CD4-positive, alpha-beta T cell (primary cell): ENCODE data around the gene IL1RAPL2. TPM values are rescaled to one million over a fixed set of nuclear protein-coding genes. Genes with fewer than 3 reads are reported as not detected.

Experiments used
- ATAC-seq: fragments of 200-7000 bp; cut with Tn5 transposase; one replicate; pipeline ENCODE4 v1.10.0; 2022; ENCODE audit warnings: mild to moderate bottlenecking; ENCODE audit not compliant: poor library complexity
- CTCF ChIA-PET: fragments of 350-600 bp; sonication (Branson Sonifier 250); formaldehyde crosslinking; loops from one replicate; lab custom pipeline; 2021; ENCODE audit warnings: antibody characterized with exemption, inconsistent platforms; lab: Charles Lee
- POLR2A ChIA-PET: fragments of 350-600 bp; sonication (Branson Sonifier 250); formaldehyde crosslinking; loops from one replicate; lab custom pipeline; 2021; ENCODE audit warnings: antibody characterized with exemption, inconsistent platforms; lab: Charles Lee
- DNase-seq, 14 experiments: peaks; one replicate each; pipeline ENCODE4 v3.0.0-alpha.2; 2013 to 2020; ENCODE audit warnings: mixed read lengths in 2 of 14
- H3K27ac ChIP-seq, 2 donors: one replicate each; pipeline versions ENCODE4 v1.5.1 to v1.7.0; 2013; ENCODE audit warnings: low read length in 2 of 2, low read depth in 1 of 2, mild to moderate bottlenecking in 1 of 2
- H3K27me3 ChIP-seq, 2 experiments: 1 replicate in 1 of 2; 2 replicates in 1 of 2; pipeline versions ENCODE4 v1.6.1 to v1.7.0; 2013; ENCODE audit warnings: low read length in 2 of 2, control low read depth in 1 of 2, mild to moderate bottlenecking in 1 of 2, moderate library complexity in 1 of 2; ENCODE audit not compliant: insufficient read depth in 2 of 2, control insufficient read depth in 1 of 2
- H3K36me3 ChIP-seq: one replicate; pipeline ENCODE4 v1.6.1; 2013; ENCODE audit warnings: low read length, control low read depth; ENCODE audit not compliant: insufficient read depth
- H3K4me1 ChIP-seq: one replicate; pipeline ENCODE4 v1.6.1; 2013; ENCODE audit warnings: low read length, control low read depth; ENCODE audit not compliant: insufficient read depth
- H3K4me3 ChIP-seq: one replicate; pipeline ENCODE4 v1.5.1; 2013; ENCODE audit warnings: mild to moderate bottlenecking, low read length, moderate library complexity
- H3K9me3 ChIP-seq, 2 experiments: 1 replicate in 1 of 2; 2 replicates in 1 of 2; pipeline versions ENCODE4 v1.6.1 to v1.7.0; 2013; ENCODE audit warnings: low read length in 2 of 2, mild to moderate bottlenecking in 2 of 2, control low read depth in 1 of 2, moderate library complexity in 1 of 2; ENCODE audit not compliant: control insufficient read depth in 1 of 2, insufficient read depth in 1 of 2
- H3K27ac Mint-ChIP-seq: one replicate; pipeline ENCODE4 v1.8.0; 2020; ENCODE audit warnings: mixed read lengths
- H3K27me3 Mint-ChIP-seq: one replicate; pipeline ENCODE4 v1.8.0; 2021; ENCODE audit warnings: mixed read lengths
- H3K36me3 Mint-ChIP-seq: one replicate; pipeline ENCODE4 v1.8.0; 2021; ENCODE audit warnings: low read depth, mixed read lengths
- H3K4me1 Mint-ChIP-seq: one replicate; pipeline ENCODE4 v1.8.0; 2021; ENCODE audit warnings: low read depth, mixed read lengths
- H3K4me3 Mint-ChIP-seq: one replicate; pipeline ENCODE4 v1.8.0; 2020; ENCODE audit warnings: mild to moderate bottlenecking, mixed read lengths
- H3K9me3 Mint-ChIP-seq: one replicate; pipeline ENCODE4 v1.8.0; 2020; ENCODE audit warnings: mixed read lengths
- intact Hi-C, 2 experiments: fragments of 100-400 bp; cut with DNase I in 1 of 2; cut with micrococcal nuclease in 1 of 2; formaldehyde crosslinking; loops; one replicate each; pipeline versions ENCODE4 v1.15.1 to v1.9.0; 2023 to 2025; cut with DNase I, micrococcal nuclease
- total RNA-seq, 174 experiments: library from RNA in 2 of 174; stranded (reverse) in 2 of 174; gene quantifications; one replicate each; pipeline ENCODE4 v1.2.3 and lab custom pipeline; 2021 to 2026
- TF ChIP-seq, protein P1 (sequence below): fragments of 200-600 bp; IDR thresholded peaks from one replicate; pipeline ENCODE4 v1.8.0; 2022; ENCODE audit warnings: antibody characterized with exemption, mild to moderate bottlenecking

Gene IL1RAPL2
- total RNA-seq, 2 experiments from 2014 or later = not detected

DNA sequence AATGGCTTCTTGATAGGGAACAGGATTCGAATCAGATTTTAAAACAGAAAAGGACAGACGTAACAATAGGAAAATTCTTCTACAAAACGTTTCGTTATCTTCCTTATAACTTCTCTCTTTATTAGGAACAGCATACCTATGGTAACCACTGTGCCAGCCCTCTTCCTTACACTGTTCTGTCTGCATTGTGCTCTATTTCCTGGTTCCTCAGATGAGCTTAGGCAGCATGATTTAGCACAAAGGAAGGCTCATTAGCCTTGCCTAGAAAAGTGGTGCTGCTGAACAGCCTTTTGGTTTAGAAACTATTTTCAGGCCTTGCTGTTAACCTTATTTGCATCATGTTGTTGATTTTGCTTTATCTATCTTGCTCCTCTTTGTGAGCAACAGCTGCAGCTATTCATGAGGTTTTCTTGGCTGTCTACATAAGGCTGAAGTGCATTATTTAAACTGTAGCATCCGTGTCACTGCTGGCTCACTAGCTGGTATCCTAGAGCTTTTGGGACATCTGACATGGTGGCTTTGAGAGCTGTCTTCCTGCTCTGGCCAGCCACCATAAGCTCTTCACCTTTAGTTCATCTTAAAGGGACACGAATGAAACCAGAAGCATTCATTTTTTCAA, 1186.4 kb downstream of the IL1RAPL2 start:
- ChIA-PET POLR2A (no interaction called here), CTCF (no interaction called here)
- Histone ChIP-seq H3K36me3 (no peaks in the 10 kb centered on the region), H3K4me3 (no peak overlapping the region), H3K27ac (no peak overlapping the region), H3K9me3 (no peaks in the 10 kb centered on the region), H3K4me1 (no peaks in the 10 kb centered on the region), H3K27me3 (no peaks in the 10 kb centered on the region)
- Mint-ChIP-seq H3K27ac (no peak overlapping the region), H3K4me3 (no peak overlapping the region), H3K27me3 (no peaks in the 10 kb centered on the region), H3K4me1 (no peaks in the 10 kb centered on the region), H3K9me3 (no peaks in the 10 kb centered on the region), H3K36me3 (no peaks in the 10 kb centered on the region)
- ATAC-seq = no peak
- no peak for DNase-seq
- intact Hi-C loops = no loop called here
- TF ChIP-seq, protein P1, sequence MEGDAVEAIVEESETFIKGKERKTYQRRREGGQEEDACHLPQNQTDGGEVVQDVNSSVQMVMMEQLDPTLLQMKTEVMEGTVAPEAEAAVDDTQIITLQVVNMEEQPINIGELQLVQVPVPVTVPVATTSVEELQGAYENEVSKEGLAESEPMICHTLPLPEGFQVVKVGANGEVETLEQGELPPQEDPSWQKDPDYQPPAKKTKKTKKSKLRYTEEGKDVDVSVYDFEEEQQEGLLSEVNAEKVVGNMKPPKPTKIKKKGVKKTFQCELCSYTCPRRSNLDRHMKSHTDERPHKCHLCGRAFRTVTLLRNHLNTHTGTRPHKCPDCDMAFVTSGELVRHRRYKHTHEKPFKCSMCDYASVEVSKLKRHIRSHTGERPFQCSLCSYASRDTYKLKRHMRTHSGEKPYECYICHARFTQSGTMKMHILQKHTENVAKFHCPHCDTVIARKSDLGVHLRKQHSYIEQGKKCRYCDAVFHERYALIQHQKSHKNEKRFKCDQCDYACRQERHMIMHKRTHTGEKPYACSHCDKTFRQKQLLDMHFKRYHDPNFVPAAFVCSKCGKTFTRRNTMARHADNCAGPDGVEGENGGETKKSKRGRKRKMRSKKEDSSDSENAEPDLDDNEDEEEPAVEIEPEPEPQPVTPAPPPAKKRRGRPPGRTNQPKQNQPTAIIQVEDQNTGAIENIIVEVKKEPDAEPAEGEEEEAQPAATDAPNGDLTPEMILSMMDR = no peak

DNA sequence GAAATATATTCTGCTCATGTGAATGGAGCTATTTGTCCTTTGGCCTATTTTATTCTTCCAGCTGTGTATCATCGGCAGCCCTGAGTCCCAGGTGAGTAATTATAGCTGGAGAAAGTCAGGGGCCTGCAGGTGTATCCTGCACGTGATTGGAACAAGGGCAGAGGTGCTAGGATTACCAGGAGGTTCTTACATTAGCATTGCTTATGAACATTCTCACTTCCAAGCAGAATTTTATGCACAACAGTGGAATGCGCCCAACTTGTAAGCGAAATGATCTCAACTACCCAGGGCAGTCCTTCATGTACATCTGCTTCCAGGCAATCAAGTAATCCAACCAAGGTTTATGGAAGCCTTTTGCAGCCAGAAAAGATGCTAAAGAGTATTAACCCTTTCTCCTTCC, 1187.4 kb downstream of the IL1RAPL2 start:
- no peaks in the 10 kb centered on the region for H3K4me1 ChIP-seq
- no peaks in the 10 kb centered on the region for H3K27me3 Mint-ChIP-seq
- H3K4me1 Mint-ChIP-seq = no peaks in the 10 kb centered on the region
- no peaks in the 10 kb centered on the region for H3K9me3 Mint-ChIP-seq
- intact Hi-C loops = no loop called here
- TF ChIP-seq, protein P1 = no peak
- H3K36me3 ChIP-seq = no peaks in the 10 kb centered on the region
- no peak overlapping the region for H3K4me3 Mint-ChIP-seq
- CTCF ChIA-PET = no interaction called here
- no peak overlapping the region for H3K27ac ChIP-seq
- DNase-seq = no peak
- H3K27me3 ChIP-seq = no peaks in the 10 kb centered on the region
- POLR2A ChIA-PET = no interaction called here
- no peak overlapping the region for H3K27ac Mint-ChIP-seq
- H3K36me3 Mint-ChIP-seq = no peaks in the 10 kb centered on the region
- no peak for ATAC-seq
- H3K4me3 ChIP-seq = no peak overlapping the region
- no peaks in the 10 kb centered on the region for H3K9me3 ChIP-seq

DNA sequence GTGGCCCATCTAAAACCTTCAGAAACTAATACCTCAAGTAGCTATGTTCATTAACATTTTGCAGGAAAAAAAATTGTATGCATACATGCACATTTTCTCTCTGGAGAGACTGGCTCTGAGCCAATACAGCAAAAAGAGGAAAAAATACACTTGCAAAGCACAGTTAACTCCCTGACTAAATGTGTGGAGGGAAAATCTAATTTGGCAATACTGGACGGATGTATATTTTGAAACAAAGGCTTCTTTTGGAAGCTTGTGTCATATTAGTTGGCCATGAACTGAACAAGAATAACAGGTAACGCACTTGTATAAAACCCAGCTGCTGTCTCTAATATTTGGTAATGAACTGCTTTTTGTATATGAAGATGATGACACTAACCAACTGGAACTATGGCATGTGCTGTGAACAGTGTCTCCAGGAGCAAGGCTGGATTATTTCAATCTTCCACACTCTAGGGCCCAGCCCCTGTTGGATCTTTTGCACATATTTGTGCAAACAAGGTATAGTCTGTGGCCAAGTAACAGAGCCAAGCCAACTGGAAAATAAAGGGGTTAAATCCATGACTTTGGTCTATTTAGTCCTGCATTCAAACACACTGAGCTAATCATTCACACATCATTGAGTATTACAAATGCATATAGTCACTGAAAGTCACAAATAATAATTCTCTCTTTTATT, 1188.4 kb downstream of the IL1RAPL2 start:
- no peaks in the 10 kb centered on the region for H3K4me1 Mint-ChIP-seq
- Histone ChIP-seq H3K4me3 (no peak overlapping the region), H3K27me3 (no peaks in the 10 kb centered on the region), H3K4me1 (no peaks in the 10 kb centered on the region), H3K36me3 (no peaks in the 10 kb centered on the region), H3K9me3 (no peaks in the 10 kb centered on the region), H3K27ac (no peak overlapping the region)
- ChIA-PET POLR2A (no interaction called here), CTCF (no interaction called here)
- H3K4me3 Mint-ChIP-seq = no peak overlapping the region
- intact Hi-C loops = no loop called here
- no peak overlapping the region for H3K27ac Mint-ChIP-seq
- TF ChIP-seq, protein P1 = no peak
- DNase-seq (no peak), ATAC-seq (no peak)
- H3K27me3 Mint-ChIP-seq = no peaks in the 10 kb centered on the region
- no peaks in the 10 kb centered on the region for H3K9me3 Mint-ChIP-seq
- H3K36me3 Mint-ChIP-seq = no peaks in the 10 kb centered on the region
